BLaER1 (cell line): Measurements from ENCODE around the gene TIMM22.
"Not testable (repeated sequence)": the region's sequence is repeated elsewhere in the genome, so short reads cannot be mapped to it uniquely, and the experiment has no call there.

Source experiments
- H3K27ac ChIP-seq: shearing (Covaris generic); formaldehyde crosslinking; 2 replicates; pipeline ENCODE4 v1.8.1; 2022
- H3K27me3 ChIP-seq: shearing (Covaris generic); formaldehyde crosslinking; 2 replicates; pipeline ENCODE4 v1.8.1; 2022
- H3K36me3 ChIP-seq: shearing (Covaris generic); formaldehyde crosslinking; 2 replicates; pipeline ENCODE4 v1.8.1; 2022
- H3K4me1 ChIP-seq: shearing (Covaris generic); formaldehyde crosslinking; 2 replicates; pipeline ENCODE4 v1.8.1; 2022
- H3K4me2 ChIP-seq: shearing (Covaris generic); formaldehyde crosslinking; 2 replicates; pipeline ENCODE4 v1.8.1; 2022
- H3K4me3 ChIP-seq: shearing (Covaris generic); formaldehyde crosslinking; 2 replicates; pipeline ENCODE4 v1.8.1; 2022
- H3K9ac ChIP-seq: shearing (Covaris generic); formaldehyde crosslinking; 2 replicates; pipeline ENCODE4 v1.8.1; 2022
- H3K9me3 ChIP-seq: shearing (Covaris generic); formaldehyde crosslinking; 2 replicates; pipeline ENCODE4 v1.8.1; 2022
- H4K20me1 ChIP-seq: shearing (Covaris generic); formaldehyde crosslinking; 2 replicates; pipeline ENCODE4 v1.8.1; 2022
- Cebpa-rat ChIP-seq: shearing (Covaris generic); IDR thresholded peaks from 2 replicates; pipeline ENCODE4 v1.8.1; 2022

TIMM22 gene

DNA sequence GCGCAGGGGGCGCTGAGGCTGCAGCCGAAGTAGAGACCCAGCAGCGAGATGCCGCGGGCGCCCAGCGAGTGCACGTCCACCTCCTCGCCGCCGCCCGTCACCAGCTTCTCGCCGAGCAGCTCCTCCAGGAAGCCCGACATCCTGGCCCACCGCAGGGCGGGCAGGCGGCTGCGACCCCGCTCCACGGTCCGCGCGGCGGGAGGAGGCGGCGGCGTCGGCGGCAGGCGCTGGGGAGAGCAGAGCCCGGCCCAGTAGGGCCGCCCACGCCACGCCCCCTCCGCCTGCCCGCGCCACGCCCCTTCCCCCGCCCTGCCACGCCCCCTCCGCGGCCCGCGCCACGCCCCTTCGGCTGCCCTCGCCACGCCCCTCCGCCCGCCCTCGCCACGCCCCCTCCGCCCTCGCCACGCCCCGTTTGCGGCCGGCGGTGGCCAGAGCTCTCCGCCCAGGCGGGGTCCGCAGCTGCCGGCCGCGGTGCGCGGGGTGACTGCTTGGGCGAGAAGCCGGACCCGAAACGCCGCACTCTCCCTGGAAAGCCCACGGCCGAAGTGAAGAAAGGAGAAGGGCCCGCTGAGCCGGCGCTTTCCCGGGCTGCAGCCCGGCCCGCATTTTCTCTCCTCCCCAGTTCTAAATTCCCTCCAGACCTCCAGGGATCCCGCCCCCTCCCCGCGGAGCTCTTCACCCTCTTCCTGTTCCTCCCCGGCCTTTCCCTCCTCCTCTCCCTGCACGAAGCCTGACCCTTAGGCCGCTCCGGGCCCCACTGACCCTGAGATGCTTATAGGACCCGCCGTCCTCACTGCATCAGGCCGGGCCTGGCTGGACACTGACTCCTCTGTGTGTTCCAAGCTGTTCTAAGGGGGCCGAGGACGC is 17.2 kb upstream of the TIMM22 start, which contains the start of gene NXN:
TSS of gene NXN (minus strand) at position 238 of the 867 bp plus-strand sequence.
- Histone ChIP-seq H3K9ac (peak within 1 kb of the TSS; percentile 96), H4K20me1 (peaks cover 40% of the 10 kb centered on the region), H3K27ac (peak within 1 kb of the TSS; percentile 95), H3K4me3 (peak within 1 kb of the TSS; percentile 95), H3K4me1 (peaks cover 71% of the 10 kb centered on the region), H3K27me3 (no peaks in the 10 kb centered on the region), H3K9me3 (no peaks in the 10 kb centered on the region), H3K4me2 (peak within 1 kb of the TSS; percentile 94), H3K36me3 (peaks cover 14% of the 10 kb centered on the region)
- TF ChIP-seq Cebpa-rat: no peak

DNA sequence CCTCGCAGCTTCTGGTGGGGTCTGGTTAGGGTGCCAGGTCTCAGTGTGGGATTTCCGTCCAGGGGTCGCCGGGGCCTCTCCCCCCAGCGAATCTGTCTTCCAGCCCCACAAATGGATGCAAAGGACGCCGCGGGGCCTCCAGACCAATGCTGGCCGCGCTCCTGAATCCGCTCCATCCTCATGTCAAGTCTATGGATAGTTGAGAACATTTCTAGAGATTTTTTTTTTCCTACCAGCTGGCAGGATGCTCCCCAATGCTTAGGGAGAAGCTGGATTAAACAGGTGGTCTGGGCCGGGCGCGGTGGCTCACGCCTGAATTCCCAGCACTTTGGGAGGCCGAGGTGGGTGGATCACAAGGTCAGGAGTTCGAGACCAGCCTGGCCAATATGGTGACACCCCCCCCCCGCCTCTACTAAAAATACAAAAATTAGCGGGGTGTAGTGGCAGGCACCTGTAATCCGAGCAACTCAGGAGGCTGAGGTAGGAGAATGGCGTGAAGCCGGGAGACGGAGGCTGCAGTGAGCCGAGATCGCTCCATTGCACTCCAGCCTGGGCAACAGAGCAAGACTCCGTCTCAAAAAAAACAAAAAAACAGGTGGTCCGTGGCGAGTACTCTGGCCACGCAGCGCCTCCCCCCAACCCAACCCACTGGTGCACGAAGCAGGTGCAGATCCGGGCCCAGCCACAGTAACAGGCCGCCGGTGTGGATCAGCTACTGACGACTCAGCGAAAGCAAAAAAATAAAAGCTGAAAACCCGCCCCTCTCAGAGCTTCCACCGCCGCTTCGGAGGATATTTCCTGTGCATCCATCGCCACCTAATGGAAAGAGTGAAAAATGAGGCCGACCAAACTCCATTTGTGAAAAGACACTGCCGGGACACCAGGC is 16.3 kb upstream of the TIMM22 start:
- peaks cover 62% of the 10 kb centered on the region for H3K4me1 ChIP-seq
- H3K27ac ChIP-seq: peak overlapping the region; percentile 78
- peaks cover 32% of the 10 kb centered on the region for H4K20me1 ChIP-seq
- peak overlapping the region; percentile 95 for H3K4me3 ChIP-seq
- H3K27me3 ChIP-seq: no peaks in the 10 kb centered on the region
- H3K36me3 ChIP-seq: peaks cover 6% of the 10 kb centered on the region; the same call in 1 of the 2 replicates
- TF ChIP-seq Cebpa-rat: no peak
- H3K9me3 ChIP-seq: no peaks in the 10 kb centered on the region
- H3K4me2 ChIP-seq: peak overlapping the region; percentile 89
- H3K9ac ChIP-seq: peak overlapping the region; percentile 77

DNA sequence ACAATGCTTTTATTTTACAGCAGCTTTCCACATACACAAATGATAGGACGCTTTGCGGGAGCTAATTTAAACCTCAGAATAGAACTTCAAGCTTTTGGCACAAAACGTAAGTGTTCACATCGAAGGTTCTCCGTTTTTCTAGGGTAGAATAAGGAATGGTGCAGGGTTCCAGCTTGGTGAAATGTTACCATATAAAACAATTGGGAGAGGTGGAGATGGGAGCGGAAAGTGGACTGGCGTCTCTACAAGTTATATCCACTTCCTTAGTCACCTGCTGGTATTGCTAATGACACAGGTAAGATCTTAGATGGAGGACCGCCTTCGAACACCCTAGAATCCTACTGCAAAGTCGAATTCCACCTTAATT is 15.7 kb upstream of the TIMM22 start:
- H3K9ac ChIP-seq: peak overlapping the region; percentile 60; the same call in 1 of the 2 replicates
- H3K9me3 ChIP-seq: no peaks in the 10 kb centered on the region
- H4K20me1 ChIP-seq: peaks cover 25% of the 10 kb centered on the region
- TF ChIP-seq Cebpa-rat: no peak
- peak overlapping the region; percentile 89 for H3K4me2 ChIP-seq
- H3K27ac ChIP-seq: 0 out of 2 replicates have a peak overlapping the region, but pooled peaks have one; percentile 41
- no peak overlapping the region for H3K4me3 ChIP-seq
- H3K4me1 ChIP-seq: peaks cover 56% of the 10 kb centered on the region
- no peaks in the 10 kb centered on the region for H3K27me3 ChIP-seq
- peaks cover 4% of the 10 kb centered on the region; the same call in 1 of the 2 replicates for H3K36me3 ChIP-seq

DNA sequence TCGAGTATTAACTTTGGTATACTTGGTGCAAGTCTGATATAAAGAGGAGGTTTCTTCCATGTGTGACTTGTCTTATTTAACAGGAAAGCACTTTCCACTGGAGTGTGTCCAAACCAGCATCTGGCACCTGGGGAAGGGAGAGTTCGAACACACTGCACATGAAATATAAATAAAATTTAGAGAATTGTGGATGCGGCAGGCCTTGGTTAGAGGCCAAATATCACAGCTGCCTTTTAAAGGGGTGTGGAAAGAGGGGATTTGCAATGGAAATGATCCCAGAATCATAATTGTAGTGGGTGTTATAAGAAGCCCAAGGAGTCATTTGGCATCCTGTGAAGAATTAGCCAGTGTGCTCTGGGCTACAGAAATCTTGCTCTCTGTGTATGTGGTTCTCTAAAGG is 13.0 kb upstream of the TIMM22 start:
- Histone ChIP-seq H4K20me1 (no peaks in the 10 kb centered on the region), H3K4me3 (no peak overlapping the region), H3K4me1 (peaks cover 41% of the 10 kb centered on the region), H3K27ac (no peak overlapping the region), H3K27me3 (no peaks in the 10 kb centered on the region), H3K9me3 (no peaks in the 10 kb centered on the region), H3K4me2 (peak overlapping the region; percentile 44), H3K36me3 (no peaks in the 10 kb centered on the region), H3K9ac (peak overlapping the region; percentile 50; the same call in 1 of the 2 replicates)
- no peak for TF ChIP-seq Cebpa-rat

DNA sequence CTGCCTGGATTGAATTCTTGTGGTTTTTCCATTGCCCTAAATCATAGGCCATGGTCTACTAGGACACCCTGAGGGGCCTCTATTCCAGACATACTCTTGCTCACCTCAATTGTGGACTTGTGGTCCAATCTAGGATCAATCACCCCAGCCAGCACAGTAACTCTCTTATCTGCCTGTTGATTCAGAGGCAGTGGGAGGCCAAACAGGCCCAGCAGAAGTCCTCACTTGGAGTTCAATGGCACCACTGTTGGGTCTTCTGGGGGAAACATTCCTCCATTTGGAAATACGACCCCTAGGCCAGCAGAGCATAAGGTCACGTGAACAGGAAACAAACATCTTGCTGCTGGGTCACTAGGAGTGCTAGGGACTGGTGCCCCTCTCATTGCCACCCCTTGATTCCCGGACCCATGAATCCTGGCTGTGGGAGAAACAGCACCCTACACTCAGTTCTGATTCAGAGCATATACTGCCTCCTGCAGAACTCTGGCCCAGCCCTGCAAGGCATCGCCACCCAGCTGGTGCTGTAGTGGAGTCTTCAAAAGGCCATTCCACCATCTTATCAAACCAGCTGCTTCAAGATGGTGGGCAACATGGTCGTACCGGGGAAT is 10.5 kb upstream of the TIMM22 start:
- Histone ChIP-seq H3K27ac (no peak overlapping the region), H4K20me1 (no peaks in the 10 kb centered on the region), H3K4me1 (peaks cover 27% of the 10 kb centered on the region), H3K9me3 (no peaks in the 10 kb centered on the region), H3K9ac (no peak overlapping the region), H3K4me2 (no peak overlapping the region), H3K4me3 (no peak overlapping the region), H3K36me3 (no peaks in the 10 kb centered on the region), H3K27me3 (no peaks in the 10 kb centered on the region)
- TF ChIP-seq Cebpa-rat: no peak

DNA sequence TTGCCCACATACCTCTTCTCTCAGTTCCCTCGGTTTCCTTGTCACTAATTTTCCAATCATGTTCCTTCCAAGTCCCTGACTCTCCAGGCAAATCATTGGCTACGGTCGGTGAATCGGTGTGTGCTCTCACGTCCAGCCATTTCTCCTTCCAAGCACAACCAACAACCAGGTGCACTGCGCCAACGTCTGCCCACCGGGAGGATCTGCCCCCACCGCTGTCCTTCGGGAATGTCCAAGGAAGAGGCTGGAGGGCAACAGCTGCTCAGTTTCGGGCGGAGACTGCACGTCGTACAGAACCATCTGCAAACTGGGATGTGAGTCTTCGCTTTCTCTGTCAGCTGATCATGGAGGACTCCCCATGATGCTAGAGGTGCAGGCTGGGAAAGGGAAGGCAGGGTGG is 9.0 kb upstream of the TIMM22 start:
- H3K27me3 ChIP-seq: no peaks in the 10 kb centered on the region
- no peak for TF ChIP-seq Cebpa-rat
- H3K9ac ChIP-seq: no peak overlapping the region
- H3K4me3 ChIP-seq: no peak overlapping the region
- peaks cover 12% of the 10 kb centered on the region for H3K4me1 ChIP-seq
- no peaks in the 10 kb centered on the region for H4K20me1 ChIP-seq
- H3K9me3 ChIP-seq: no peaks in the 10 kb centered on the region
- H3K36me3 ChIP-seq: no peaks in the 10 kb centered on the region
- H3K4me2 ChIP-seq: no peak overlapping the region
- H3K27ac ChIP-seq: no peak overlapping the region

DNA sequence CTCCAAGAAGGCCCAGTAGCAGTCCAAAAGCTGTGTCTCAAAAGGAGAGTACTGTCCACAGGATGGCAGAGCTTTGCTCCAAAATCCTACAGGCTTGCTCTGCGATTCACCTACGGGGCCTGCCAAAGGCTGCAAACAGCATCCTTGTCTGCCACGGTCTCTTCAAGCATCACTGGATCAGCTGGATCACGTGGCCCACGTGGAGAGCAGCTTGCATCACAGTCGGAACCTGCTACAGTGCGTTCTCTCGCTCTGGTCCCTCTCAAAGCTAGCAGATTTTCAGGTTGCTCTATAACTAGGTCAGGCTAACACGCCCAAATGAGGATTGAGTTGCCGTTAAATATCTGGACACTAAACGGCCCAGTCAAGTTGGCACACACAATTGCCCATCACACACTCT is 8.4 kb upstream of the TIMM22 start:
- H3K4me2 ChIP-seq: no peak overlapping the region
- 0 out of 2 replicates have a peak overlapping the region, but pooled peaks have one; percentile 15 for H3K9ac ChIP-seq
- no peaks in the 10 kb centered on the region for H3K27me3 ChIP-seq
- H3K27ac ChIP-seq: no peak overlapping the region
- H3K36me3 ChIP-seq: no peaks in the 10 kb centered on the region
- H4K20me1 ChIP-seq: no peaks in the 10 kb centered on the region
- H3K4me3 ChIP-seq: no peak overlapping the region
- TF ChIP-seq Cebpa-rat: no peak
- H3K9me3 ChIP-seq: no peaks in the 10 kb centered on the region
- H3K4me1 ChIP-seq: peaks cover 9% of the 10 kb centered on the region

DNA sequence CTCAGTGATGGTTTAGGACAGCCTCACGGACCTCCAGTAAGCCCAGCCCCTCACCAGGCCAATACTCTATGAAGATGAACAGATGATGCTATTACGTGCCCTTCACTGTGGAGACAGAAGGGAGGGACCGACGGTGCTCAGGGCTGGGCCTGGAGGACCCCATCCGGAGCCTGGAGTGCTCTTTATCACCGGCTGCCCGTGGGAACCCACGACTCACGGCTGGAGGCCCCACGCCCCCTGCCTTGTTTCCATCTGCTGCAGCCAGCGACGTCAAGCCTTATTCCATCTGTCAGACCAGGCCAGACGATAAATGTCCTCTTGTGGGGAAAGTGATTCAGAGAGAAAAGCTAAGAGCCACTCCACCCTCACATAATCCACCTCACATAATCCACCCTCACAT is 4.0 kb upstream of the TIMM22 start:
- H3K4me1 ChIP-seq: peaks cover 11% of the 10 kb centered on the region
- no peak overlapping the region for H3K9ac ChIP-seq
- no peaks in the 10 kb centered on the region for H3K9me3 ChIP-seq
- peaks cover 9% of the 10 kb centered on the region for H4K20me1 ChIP-seq
- no peak for TF ChIP-seq Cebpa-rat
- no peak overlapping the region for H3K4me3 ChIP-seq
- H3K27ac ChIP-seq: no peak overlapping the region
- H3K36me3 ChIP-seq: no peaks in the 10 kb centered on the region
- no peaks in the 10 kb centered on the region for H3K27me3 ChIP-seq
- no peak overlapping the region for H3K4me2 ChIP-seq

DNA sequence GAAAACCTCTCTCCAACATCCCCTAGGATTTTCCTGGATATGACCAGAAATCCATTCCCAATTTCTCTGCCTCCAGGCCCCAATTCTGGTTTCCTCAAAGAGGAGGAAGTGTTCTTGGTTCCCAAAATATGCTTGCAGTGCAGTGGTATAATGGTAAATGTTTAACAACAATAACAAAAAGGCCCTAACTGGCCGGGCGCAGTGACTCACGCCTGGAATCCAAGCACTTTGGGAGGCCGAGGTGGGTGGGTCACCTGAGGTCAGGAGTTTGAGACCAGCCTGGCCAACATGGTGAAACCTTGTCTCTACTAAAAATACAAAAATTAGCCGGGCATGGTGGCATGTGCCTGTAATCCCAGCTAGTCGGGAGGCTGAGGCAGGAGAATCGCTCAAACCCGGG is 1.6 kb upstream of the TIMM22 start:
- H3K4me1 ChIP-seq: peaks cover 22% of the 10 kb centered on the region
- not testable (repeated sequence) for H3K27ac ChIP-seq, H3K9ac ChIP-seq, H3K27me3 ChIP-seq, H3K4me2 ChIP-seq, H3K9me3 ChIP-seq, H3K4me3 ChIP-seq
- H3K36me3 ChIP-seq: peaks cover 11% of the 10 kb centered on the region
- H4K20me1 ChIP-seq: peaks cover 23% of the 10 kb centered on the region
